Endometrial microvascular endothelial cells (primary cell): ENCODE results near the gene PROS1. TPM values are rescaled to one million over a fixed set of nuclear protein-coding genes. Genes with fewer than 3 reads are reported as not detected.
"Not testable (repeated sequence)": the region's sequence is repeated elsewhere in the genome, so short reads cannot be mapped to it uniquely, and the experiment has no call there.

ENCODE experiments used
- in situ Hi-C: cut with HindIII; loops from 2 replicates; pipeline ENCODE4 v1.10.0; 2017; ENCODE audit warnings: low sequenced_read_pairs, low pct_unique_long_range_greater_than_20kb; ENCODE audit errors: inconsistent ontology term
- total RNA-seq: library from RNA; depleted of rRNA; stranded (reverse); fragments of >200 nt; gene quantifications from one replicate; pipeline ENCODE4 v1.2.3, GENCODE V29; 2015; ENCODE audit errors: inconsistent ontology term

Gene PROS1
- total RNA-seq, 1 donor from 2014 or later, result 7.5 TPM

DNA sequence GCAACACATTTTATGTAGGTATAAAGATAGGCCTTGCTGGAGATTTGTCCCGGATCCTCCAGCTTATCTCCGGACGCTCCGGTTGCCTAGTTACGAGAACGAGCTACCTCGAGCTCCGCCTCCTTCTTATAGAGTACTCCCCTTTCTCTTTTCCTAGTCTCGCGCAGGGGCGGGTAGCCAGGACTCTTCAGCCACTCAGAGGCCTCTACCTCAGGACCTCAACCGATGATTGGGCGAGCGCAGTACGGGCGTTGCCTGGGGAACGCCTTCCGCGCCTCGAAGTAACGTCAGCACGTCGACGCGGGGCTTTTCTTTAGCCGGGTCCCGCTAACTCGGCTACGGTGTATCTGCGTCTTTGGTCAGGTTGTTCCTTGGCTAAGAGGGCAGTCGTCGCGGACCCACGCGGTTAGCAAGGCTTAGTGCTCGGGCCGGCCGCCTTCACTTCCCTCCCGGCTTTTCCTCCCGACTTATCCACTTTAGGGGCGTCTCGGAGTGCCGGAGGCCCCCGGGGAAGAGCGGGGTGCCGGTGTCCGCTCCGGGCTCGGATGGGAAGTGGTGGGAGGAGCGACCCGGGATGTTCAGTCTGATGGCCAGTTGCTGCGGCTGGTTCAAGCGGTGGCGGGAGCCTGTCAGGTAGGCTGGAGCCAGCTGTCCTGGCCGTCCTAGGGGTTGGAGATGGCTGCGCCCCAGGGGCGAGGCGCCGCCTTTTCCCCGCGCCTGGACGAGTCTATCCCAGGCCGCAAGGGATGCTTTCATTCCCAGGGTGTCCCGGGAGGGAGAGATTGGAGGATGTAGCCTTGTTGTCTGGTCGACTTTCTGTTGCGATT lies 6.4 kb upstream of the PROS1 start, which contains the start of gene ARL13B:
Gene ARL13B (plus strand): TSS at position 306 of the 827 bp plus-strand sequence. CDS start 269 bp downstream, at position 575.
- in situ Hi-C loops, result no loop called here

DNA sequence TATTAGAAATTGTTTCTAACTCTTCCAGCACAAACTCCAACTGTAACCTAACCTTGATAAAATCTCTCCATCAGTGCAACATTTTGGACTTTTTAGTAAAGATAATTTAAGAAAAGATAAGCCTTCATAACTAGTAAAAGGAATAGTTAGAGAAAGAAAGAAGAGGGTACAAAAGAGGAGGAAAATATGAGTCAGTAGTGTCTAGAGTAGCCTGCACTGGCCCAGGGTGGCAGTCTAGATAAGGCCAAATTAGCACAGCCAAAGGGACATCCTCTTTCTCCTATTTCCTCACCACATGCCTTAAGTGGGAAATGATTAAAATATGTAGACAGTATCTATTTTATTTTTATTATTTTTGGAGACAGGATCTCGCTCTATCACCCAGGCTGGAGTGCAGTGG lies 3.7 kb downstream of the PROS1 start:
- in situ Hi-C loops, result no loop called here

DNA sequence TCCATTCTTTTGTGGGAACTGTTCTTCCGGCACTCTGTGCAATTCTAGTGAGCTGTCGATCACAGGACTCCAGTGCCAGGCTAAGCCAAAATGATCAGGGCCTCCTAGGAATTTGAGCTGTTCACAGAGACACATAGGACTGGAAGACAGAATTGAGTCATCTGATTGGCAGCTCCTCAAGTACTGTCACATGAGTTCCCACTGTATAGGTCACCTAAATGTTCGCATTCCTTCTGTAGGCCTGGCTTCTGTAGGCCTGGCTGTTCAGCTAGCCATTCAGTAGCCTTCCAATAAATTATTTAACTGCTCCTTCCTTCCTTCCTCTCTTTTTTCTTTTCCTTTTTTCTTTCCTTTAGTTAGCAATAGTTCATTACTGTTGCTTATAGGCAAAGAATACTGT lies 4.3 kb downstream of the PROS1 start:
- in situ Hi-C loops, result no loop called here

DNA sequence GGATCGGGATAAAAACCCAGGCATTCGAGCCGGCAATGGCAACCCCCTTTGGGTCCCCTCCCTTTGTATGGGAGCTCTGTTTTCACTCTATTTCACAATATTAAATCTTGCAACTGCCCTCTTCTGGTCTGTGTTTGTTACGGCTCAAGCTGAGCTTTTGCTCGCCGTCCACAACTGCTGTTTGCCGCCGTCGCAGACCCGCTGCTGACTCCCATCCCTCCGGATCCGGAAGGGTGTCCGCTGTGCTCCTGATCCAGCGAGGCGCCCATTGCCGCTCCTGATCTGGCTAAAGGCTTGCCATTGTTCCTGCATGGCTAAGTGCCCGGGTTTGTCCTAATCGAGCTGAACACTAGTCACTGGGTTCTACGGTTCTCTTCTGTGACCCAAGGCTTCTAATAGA lies 8.6 kb downstream of the PROS1 start:
- in situ Hi-C loops, result not testable (repeated sequence)

DNA sequence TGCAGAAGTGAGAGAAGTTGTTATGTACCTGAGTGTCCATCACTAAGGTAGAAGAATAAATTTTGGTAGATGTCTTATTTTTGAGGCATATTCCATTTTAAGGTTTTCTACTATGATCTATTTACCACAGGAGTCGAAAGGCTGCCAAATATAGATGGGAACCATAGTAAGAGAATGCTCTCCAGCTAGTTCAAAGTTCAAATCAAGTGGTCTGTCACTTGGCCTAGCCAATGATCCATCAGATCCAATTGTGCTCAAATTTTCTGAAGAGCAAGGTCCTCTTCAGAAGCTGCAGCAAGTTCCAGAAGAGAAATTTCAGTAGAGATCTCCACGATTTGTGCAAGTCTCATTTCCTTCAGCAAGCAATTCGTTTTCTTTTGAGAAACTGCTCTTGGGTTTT lies 10.9 kb downstream of the PROS1 start:
- in situ Hi-C loops, result no loop called here

DNA sequence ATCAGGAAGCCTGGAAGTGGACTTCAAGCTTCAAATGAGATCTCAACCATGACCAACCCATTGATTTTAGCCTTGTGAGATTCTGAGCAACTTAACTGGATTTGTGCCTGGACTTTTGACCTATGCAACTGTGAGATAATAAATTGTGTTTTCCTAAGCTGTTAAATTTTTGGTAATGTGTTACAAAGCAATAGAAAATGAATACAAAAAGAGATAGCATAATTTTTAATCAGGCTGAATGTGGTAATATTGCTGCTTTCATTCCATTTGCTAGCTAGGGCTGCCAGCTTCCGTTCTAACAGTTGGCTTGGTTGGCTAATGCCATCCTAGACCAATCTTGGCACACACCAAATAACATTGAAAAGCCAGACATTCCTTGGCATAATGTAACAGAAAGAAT lies 12.2 kb downstream of the PROS1 start:
- in situ Hi-C loops, result no loop called here

DNA sequence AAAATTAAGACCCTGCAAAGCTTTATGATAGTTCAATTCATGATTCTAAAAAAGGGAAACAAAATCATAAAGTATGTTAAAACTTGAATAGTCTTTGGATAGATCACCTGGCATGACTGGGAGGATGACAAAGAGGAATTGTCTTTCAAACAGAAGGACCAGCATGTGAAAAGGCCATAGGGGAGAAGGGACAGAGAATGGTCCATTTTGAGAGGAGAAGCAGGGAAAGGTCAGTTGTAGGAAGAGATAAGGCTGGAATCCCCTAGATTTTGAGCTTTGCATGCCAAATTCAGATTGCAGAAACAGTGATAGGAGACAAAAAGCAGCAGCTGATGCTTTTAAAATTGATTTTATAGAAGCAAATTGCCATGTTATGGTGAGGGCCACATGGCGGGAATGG lies 12.7 kb downstream of the PROS1 start:
- in situ Hi-C loops, result no loop called here

DNA sequence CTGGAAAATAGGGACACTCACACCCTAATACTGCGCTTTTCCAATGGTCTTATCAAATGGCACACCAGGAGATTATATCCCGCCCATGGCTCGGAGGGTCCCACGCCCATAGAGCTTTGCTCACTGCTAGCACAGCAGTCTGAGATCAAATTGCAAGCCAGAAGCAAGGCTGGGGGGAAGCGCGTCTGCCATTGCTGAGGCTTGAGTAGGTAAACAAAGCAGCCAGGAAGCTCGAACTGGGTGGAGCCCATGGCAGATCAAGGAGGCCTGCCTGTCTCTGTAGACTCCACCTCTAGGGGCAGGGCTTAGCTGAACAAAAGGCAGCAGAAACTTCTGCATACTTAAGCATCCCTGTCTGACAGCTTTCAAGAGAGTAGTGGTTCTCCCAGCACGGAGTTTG lies 23.7 kb downstream of the PROS1 start:
- in situ Hi-C loops, result not testable (repeated sequence)

DNA sequence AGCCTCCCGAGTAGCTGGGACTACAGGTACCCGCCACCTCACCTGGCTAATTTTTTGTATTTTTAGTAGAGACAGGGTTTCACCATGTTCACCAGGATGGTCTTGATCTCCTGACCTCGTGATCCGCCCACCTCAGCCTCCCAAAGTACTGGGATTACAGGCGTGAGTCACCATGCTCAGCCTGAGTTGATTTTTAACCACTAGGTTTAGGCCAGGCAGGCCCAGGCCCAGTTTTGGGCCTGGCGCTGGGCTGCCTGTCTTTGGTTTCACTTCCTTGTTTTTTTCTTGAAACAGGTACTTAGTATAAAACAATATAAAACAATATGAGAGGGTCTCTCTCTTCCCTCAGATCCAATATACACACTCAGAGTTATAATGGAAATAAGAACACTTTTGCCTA lies 36.2 kb downstream of the PROS1 start:
- in situ Hi-C loops, result not testable (repeated sequence)

DNA sequence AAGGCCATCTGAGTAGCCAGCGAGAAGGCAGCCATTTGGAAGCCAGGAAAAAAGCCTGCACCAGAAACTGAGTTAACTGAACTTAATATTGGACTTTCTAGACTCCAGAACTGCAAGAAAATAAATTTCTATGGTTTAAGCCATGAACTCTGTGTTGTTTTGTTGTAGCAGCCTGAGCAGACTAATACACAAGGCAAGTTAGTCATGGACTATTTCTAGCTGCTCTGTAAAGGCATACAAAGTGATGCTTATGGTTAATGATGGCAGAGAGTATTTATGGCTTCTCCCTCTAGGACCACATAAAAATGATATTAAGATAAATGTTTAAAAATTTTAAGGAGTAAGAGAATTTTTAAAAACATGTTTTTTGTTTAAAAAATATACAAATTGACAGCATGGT lies 37.1 kb downstream of the PROS1 start:
- in situ Hi-C loops, result no loop called here

DNA sequence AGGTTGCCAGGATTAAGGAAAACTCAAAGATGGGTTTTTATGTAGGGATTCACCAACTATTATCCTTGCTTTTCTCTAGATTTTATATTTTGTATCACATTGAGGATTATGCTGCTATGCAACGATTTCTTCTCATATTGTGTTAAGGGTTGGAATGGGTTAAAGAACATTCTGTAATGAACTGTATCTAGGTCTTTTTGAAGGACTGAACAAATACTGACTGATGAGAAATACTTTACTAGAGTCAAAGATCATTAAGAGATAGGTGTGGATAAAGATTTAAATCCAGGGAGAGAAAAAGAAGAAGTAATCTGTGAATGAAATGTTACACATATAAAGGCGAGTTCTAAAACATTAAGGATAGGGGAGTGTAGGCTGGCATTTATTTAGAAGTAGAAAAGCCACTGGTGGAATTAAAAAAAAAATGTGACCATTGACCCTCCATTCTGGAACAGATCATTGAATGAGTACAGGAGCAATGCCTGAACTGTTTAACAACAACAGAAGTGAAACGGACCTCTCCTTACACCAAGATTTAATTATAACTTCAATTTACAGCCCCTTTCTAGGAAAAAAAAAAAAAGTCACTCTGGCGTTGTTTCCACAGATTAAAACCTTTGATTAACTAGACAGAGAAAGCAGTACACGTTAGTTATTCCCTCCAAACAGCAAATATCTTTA lies 39.2 kb downstream of the PROS1 start:
- in situ Hi-C loops, result no loop called here

DNA sequence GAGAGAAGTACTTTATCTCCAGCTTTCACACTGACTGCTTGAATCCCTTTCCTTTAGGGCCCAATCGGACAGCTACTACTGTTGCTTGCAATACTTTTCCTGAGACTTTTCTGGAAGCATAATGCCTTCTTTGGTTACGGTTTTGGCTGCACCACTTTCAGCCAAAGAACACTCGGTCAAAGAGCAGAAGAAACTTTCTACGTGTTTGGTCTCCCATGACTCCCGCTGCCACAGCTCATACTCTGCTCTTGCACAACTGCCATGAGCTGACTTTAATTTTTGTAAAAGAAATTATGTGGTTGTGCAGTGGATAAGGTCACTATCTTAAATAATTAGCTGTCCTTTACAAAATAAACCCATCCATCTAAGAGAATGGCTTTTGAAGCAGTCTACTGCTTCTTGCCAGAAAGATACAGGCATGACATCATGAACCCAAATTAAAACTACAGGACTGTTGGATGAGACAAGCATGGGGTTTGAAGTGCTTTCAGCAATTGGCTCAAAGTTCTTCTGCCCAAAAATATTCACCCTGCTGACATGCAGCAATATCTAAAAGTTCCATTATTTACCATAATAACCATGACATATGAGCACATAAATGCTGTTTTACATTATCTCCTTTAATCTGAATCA lies 42.0 kb downstream of the PROS1 start:
- in situ Hi-C loops, result no loop called here

DNA sequence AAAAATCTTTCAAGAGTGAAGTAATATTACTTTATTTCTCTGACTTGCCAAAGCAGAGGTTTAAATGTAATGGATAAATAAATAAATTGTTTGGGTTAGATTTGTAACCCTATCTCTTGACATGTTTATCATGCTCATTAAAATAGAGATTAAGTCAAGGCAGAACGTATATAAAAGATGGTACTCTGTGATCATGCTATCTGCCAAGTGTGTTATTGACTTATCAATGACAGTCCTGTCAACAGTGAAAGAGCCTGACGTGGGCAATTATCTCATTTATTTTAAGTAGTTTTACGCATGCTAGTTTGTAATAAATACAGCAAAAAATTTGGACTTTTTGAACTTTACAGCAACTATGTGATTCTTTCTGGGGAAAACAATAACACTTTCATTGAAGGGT lies 43.7 kb downstream of the PROS1 start:
- in situ Hi-C loops, result no loop called here

DNA sequence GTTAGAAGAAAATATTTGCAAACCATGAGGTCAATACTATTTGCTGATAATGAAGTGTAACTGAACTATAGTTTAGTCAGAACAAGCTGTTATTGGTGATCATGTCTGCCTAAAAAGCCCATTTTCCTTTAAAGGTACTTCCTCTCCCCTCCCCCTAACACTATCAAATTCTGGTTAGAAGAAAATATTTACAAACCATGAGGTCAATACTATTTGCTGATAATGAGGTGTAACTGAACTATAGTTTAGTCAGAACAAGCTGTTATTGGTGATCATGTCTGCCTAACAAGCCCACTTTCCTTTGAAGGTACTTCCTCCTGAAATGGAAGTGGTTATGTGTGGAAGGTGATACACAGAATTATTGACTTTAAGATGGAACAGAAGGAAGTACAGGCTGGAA lies 46.9 kb downstream of the PROS1 start:
- in situ Hi-C loops, result no loop called here

DNA sequence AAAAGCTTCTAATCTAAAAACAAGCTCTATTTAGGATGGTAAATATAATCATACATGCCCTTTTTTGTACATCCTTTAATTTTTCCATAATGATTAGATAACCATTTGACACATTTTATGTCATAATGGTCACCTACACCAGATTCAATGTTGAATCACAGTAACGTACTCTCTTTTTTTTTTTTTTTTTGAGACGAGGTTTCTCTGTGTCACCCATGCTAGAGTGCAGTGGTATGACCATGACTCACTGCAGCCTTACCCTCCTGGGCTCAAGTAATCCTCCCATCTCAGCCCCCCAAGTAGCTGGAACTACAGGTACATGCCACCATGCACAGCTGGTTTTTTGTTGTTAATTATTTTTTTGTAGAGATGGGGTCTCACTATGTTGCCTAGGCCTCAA lies 49.2 kb downstream of the PROS1 start:
- in situ Hi-C loops, result no loop called here

DNA sequence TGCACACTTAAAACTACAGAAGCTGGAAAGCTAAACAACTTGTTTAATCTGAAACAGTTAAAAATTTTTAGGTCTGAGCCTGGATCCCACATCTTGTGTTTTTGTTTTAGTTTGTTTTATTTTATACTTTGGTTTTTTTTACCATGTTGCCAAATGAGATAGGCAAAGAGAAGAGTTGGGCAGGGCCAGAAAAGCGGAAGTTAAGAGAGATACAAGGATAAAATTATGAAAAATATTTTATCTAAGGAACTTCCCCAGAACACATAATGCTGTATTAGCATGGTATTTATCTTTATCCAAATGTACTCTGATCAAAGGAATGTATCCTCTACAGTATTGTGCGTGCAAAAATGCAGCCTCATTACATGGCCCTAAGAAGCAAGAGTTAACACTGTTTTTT lies 50.7 kb downstream of the PROS1 start:
- in situ Hi-C loops, result no loop called here

DNA sequence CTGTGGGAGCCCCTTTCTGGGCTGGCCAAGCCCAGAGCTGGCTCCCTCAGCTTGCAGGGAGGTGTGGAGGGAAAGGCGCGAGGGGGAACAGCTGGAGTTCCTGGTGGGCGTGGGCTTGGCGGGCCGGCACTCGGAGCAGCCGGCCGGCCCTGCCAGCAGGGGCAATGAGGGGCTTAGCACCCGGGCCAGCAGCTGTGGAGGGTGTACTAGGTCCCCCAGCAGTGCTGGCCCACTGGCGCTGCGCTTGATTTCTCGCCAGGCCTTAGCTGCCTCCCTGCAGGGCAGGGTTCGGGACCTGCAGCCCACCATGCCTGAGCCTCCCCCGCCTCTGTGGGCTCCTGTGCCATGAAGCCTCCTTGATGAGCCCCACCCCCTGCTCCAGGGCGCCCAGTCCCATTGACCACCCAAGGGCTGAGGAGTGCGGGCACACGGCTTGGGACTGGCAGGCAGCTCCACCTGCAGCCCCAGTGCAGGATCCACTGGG lies 56.1 kb downstream of the PROS1 start:
- in situ Hi-C loops, result not testable (repeated sequence)

DNA sequence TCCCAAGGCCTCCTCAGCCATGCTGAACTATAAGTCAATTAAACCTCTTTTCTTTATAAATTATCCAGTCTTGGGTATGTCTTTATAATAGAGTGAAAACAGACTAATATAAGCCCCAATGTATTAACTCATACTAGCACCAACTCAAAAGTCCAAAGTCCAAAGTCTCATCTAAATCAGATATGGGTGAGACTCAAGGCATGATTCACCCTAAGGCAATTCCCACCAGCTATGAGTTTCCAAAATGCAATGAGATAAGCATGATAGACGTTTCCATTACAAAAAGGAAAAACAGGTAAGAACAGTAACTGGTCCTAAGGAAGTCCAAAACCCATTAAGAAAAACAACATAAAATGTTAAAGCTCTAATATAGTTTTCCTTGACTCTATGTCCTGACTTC lies 60.1 kb downstream of the PROS1 start:
- in situ Hi-C loops, result not testable (repeated sequence)

DNA sequence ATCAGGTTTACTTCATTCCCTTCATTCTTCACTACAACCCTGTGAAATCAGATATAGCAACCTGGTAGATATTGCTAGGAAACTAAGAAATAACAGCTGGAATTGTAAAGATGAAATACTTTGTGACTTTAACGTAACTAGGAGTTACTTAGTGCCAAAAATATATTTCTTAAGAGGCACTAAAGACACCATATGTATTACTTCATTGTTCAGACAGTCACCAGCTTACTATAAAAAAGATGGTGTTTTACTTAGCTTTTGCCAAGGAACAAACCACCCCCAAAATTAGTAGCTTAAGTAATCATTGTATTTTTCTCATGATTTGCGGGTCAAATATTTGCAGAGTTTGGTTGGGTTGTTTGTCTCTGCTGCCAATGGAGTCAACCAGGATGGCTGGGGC lies 62.5 kb downstream of the PROS1 start:
- in situ Hi-C loops, result no loop called here

DNA sequence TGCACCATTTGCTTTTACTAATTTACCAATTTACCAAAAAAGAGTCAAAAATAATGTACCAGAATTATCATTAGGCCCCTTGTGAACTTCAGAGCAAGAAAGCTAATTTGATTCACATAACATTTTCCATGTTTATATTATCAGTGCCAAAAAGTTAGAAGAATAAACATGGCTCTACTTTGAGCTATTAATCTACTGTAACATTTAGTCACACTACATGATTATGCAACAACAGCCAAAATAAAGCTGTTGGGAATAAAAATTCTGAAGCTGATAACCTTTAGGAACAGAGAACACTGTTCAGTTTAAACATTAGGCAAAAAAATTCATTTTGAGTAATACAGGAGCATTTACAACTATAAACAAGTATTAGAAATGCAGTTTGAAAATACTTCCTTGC lies 63.6 kb downstream of the PROS1 start:
- in situ Hi-C loops, result no loop called here
